ENCODE measurements around the gene PDLIM7. TPM values are rescaled to one million over a fixed set of nuclear protein-coding genes. Genes with fewer than 3 reads are reported as not detected.

Gene PDLIM7
- total and polyA plus RNA-seq, 2 of the 4 experiments (the other 2 are of a cell fraction) = 70.4 to 534 TPM

- Histone ChIP-seq H2AFZ (replicated peaks; ENCODE audit: low read length, poor library complexity) (no peak overlapping the region), H3K27me3 (ENCODE audit: control insufficient read depth, insufficient read depth, low read length) (no peaks in the 10 kb centered on the region), H3K4me2 (ENCODE audit: low read depth, low read length) (no peak overlapping the region), H4K20me1 (ENCODE audit: insufficient read depth, low read length) (no peaks in the 10 kb centered on the region), H2BK120ac (ENCODE audit: low read depth, low read length) (no peak overlapping the region), H3K9me3 (ENCODE audit: control insufficient read depth, insufficient read depth, low read length) (no peaks in the 10 kb centered on the region), H2BK5ac (ENCODE audit: low read depth, low read length, poor library complexity, severe bottlenecking) (no peak overlapping the region), H3K56ac (ENCODE audit: extremely low read depth, insufficient read depth, low read length) (no peak overlapping the region), H3K4me3 (ENCODE audit: insufficient read depth, low read depth, low read length) (no peak overlapping the region), H2AK5ac (ENCODE audit: low read depth, low read length) (no peak overlapping the region), H2AK9ac (replicated peaks; ENCODE audit: low read depth, low read length, poor library complexity) (no peak overlapping the region), H4K91ac (ENCODE audit: insufficient read depth, low read depth, low read length) (no peak overlapping the region), H3K79me1 (ENCODE audit: low read depth in 1 of 2, low read length in 2 of 2) (no peaks in the 10 kb centered on the region), H3K23ac (ENCODE audit: low read depth, low read length) (no peak overlapping the region), H3K27ac (ENCODE audit: insufficient read depth, low read length) (no peak overlapping the region), H3K36me3 (ENCODE audit: control insufficient read depth, insufficient read depth, low read length) (peaks cover 42% of the 10 kb centered on the region), H2BK15ac (ENCODE audit: low read depth, low read length) (no peak overlapping the region), H3K4ac (ENCODE audit: low read depth, low read length) (no peak overlapping the region), H4K8ac (ENCODE audit: low read depth in 2 of 2, low read length in 2 of 2) (no peak overlapping the region), H3K18ac (ENCODE audit: low read depth, low read length) (no peak overlapping the region), H3K4me1 (ENCODE audit: control insufficient read depth, insufficient read depth, low read length) (no peaks in the 10 kb centered on the region), H4K5ac (ENCODE audit: low read depth, low read length) (no peak overlapping the region), H3K9ac (ENCODE audit: low read depth, low read length) (no peak overlapping the region), H2BK20ac (ENCODE audit: low read depth, low read length) (no peak overlapping the region), H3K9me1 (ENCODE audit: insufficient read depth, low read length) (peaks cover 6% of the 10 kb centered on the region; the same call in 1 of the 2 replicates), H3K14ac (replicated peaks; ENCODE audit: low read depth, low read length) (no peak overlapping the region)
- no peak for DNase-seq
- in situ Hi-C loops (cut with MboI; ENCODE audit: low sequenced_read_pairs) (no loop called here), dilution Hi-C loops (cut with HindIII; ENCODE audit: low sequenced_read_pairs, unreplicated experiment) (no loop called here), intact Hi-C loops (cut with micrococcal nuclease) (no loop called here)
- CTCF ChIA-PET = no interaction called here
- TF ChIP-seq RAD21 (IDR thresholded peaks at IDR 0.05; ENCODE audit: low read length) (no peak), SMC3 (IDR thresholded peaks at IDR 0.05; ENCODE audit: low read depth, low read length) (no peak), CTCF (conservative IDR thresholded peaks at IDR 0.05; ENCODE audit: low read depth, low read length) (no peak), POLR2A (IDR thresholded peaks at IDR 0.05; ENCODE audit: low read depth, low read length) (no peak), MAFK (IDR thresholded peaks at IDR 0.05; ENCODE audit: low read depth, low read length) (no peak), NFE2L2 (IDR thresholded peaks at IDR 0.05; ENCODE audit: low read depth, low read length) (no peak), CHD1 (IDR thresholded peaks at IDR 0.05; ENCODE audit: low read depth, low read length) (no peak), USF2 (IDR thresholded peaks at IDR 0.05; ENCODE audit: low read depth, low read length) (no peak), RCOR1 (IDR thresholded peaks at IDR 0.05; ENCODE audit: insufficient replicate concordance, low read length) (no peak), CEBPB (IDR thresholded peaks at IDR 0.05; ENCODE audit: low read depth, low read length) (no peak)
- no TSS peak for BruUV-seq (replicated peaks)
- WGBS, 2 experiments (ENCODE audit: extremely low coverage in 2 of 2, insufficient read length in 1 of 2) = 91% methylated on average over 5 of the region's 10 CpGs; no CpG with 5 or more reads in 1 of the 2 experiments
- no peak for ATAC-seq (ENCODE audit: low read depth)
- POLR2A ChIA-PET (ENCODE audit: unreplicated experiment) = interaction anchor here (0.6 kb wide), 1 partner anchor 9 kb away, joined by 4 read pairs; no protein-coding TSS in a partner anchor
These were observed 58.9 kb downstream of the PDLIM7 start for GRCh38 chr5:177438468-177438867.

Measured in IMR-90 (cell line).